Suprapubic skin (tissue), 4 donors: ENCODE data around the gene TAF4B. TPM values are rescaled to one million over a fixed set of nuclear protein-coding genes. Genes with fewer than 3 reads are reported as not detected.

Experiments
- DNase-seq, 2 donors: peaks; one replicate each; pipeline ENCODE4 v3.0.0-alpha.2; 2019; ENCODE audit warnings: low spot score in 2 of 2
- H3K27ac ChIP-seq: fragments of 200-600 bp; sonication (generic); one replicate; pipeline ENCODE4 v1.5.1; 2019
- H3K27me3 ChIP-seq: fragments of 200-600 bp; sonication (generic); one replicate; pipeline ENCODE4 v1.5.1; 2019
- H3K36me3 ChIP-seq: fragments of 200-600 bp; sonication (generic); one replicate; pipeline ENCODE4 v1.5.1; 2019
- H3K4me1 ChIP-seq: fragments of 200-600 bp; sonication (generic); one replicate; pipeline ENCODE4 v1.5.1; 2019
- H3K4me3 ChIP-seq: fragments of 200-600 bp; sonication (generic); one replicate; pipeline ENCODE4 v1.5.1; 2019; ENCODE audit warnings: mild to moderate bottlenecking
- H3K9me3 ChIP-seq: fragments of 200-600 bp; sonication (generic); one replicate; pipeline ENCODE4 v1.5.1; 2019
- EP300 ChIP-seq: sonication (generic); formaldehyde crosslinking; IDR thresholded peaks from one replicate; pipeline ENCODE4 v1.6.1; 2017; ENCODE audit warnings: antibody characterized with exemption
- POLR2A ChIP-seq, 2 donors: fragments of 450-650 bp; IDR thresholded peaks; one replicate each; pipeline ENCODE4 v1.6.1; 2017; ENCODE audit warnings: antibody characterized with exemption in 2 of 2, mild to moderate bottlenecking in 2 of 2, moderate library complexity in 2 of 2
- POLR2AphosphoS5 ChIP-seq, 3 donors: sonication (generic); formaldehyde crosslinking; IDR thresholded peaks; one replicate each; pipeline ENCODE4 v1.6.1; 2017; ENCODE audit warnings: antibody characterized with exemption in 3 of 3
- WGBS: methylation state at CpG from one replicate; pipeline ENCODE4 v1.1.5; 2018; 5-methylcytosine and 5-hydroxymethylcytosine counted together
- total RNA-seq, 4 donors: library from RNA; depleted of rRNA; stranded (reverse); fragments of >200 nt; gene quantifications; one replicate each; pipeline ENCODE4 v1.1.0, GENCODE V29; 2016
- TF ChIP-seq, protein P1 (sequence below), 2 donors: fragments of 200-600 bp in 1 of 2; fragments of 450-650 bp in 1 of 2; sonication (generic) in 1 of 2; IDR thresholded peaks; one replicate each; pipeline ENCODE4 v1.5.1; 2016 to 2019; ENCODE audit warnings: antibody characterized with exemption in 2 of 2, mild to moderate bottlenecking in 1 of 2, moderate library complexity in 1 of 2

TAF4B gene
- total RNA-seq, 4 donors from 2014 or later = 21.9 to 28.4 (median 23.4) TPM

GRCh38 chr18:26356045-26356785 is 130.0 kb downstream of the TAF4B start:
- DNase-seq = no peak
- WGBS = 83% methylated on average over 4 of the region's 4 CpGs
- Histone ChIP-seq H3K9me3 (no peaks in the 10 kb centered on the region), H3K4me3 (no peak overlapping the region), H3K4me1 (no peaks in the 10 kb centered on the region), H3K27ac (no peak overlapping the region), H3K36me3 (peaks cover 8% of the 10 kb centered on the region), H3K27me3 (no peaks in the 10 kb centered on the region)
- TF ChIP-seq POLR2A (IDR thresholded peaks at IDR 0.05) (no peak), POLR2AphosphoS5 (IDR thresholded peaks at IDR 0.05) (no peak), EP300 (no peak)
- TF ChIP-seq, protein P1, sequence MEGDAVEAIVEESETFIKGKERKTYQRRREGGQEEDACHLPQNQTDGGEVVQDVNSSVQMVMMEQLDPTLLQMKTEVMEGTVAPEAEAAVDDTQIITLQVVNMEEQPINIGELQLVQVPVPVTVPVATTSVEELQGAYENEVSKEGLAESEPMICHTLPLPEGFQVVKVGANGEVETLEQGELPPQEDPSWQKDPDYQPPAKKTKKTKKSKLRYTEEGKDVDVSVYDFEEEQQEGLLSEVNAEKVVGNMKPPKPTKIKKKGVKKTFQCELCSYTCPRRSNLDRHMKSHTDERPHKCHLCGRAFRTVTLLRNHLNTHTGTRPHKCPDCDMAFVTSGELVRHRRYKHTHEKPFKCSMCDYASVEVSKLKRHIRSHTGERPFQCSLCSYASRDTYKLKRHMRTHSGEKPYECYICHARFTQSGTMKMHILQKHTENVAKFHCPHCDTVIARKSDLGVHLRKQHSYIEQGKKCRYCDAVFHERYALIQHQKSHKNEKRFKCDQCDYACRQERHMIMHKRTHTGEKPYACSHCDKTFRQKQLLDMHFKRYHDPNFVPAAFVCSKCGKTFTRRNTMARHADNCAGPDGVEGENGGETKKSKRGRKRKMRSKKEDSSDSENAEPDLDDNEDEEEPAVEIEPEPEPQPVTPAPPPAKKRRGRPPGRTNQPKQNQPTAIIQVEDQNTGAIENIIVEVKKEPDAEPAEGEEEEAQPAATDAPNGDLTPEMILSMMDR (IDR thresholded peaks at IDR 0.05) = no peak

DNA sequence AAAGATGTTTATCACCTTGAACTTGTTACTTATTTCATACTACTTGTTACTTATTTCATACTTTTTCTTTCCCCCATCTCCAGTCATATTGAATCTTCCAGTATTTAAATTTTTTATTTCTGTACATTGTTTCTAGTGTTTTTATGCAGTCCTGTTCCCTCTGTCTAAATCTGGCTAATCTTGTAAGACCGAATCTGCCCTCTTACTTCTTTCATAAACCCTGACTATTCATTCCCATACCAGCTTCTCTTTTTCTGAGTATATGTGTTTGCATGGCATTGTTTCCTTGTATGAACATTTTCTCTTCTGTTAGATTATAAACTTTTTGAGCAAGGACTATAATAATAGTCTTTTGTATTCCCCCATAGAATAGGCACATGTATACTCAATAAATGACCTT is 131.7 kb downstream of the TAF4B start:
- H3K9me3 ChIP-seq = no peaks in the 10 kb centered on the region
- peaks cover 8% of the 10 kb centered on the region for H3K36me3 ChIP-seq
- H3K27me3 ChIP-seq = no peaks in the 10 kb centered on the region
- no peak for DNase-seq
- TF ChIP-seq POLR2A (IDR thresholded peaks at IDR 0.05) (no peak), POLR2AphosphoS5 (IDR thresholded peaks at IDR 0.05) (no peak), EP300 (no peak)
- TF ChIP-seq, protein P1 (IDR thresholded peaks at IDR 0.05) = no peak
- no peaks in the 10 kb centered on the region for H3K4me1 ChIP-seq
- H3K4me3 ChIP-seq = no peak overlapping the region
- H3K27ac ChIP-seq = no peak overlapping the region
- WGBS = 69% methylated on average over 1 of the region's 1 CpG

DNA sequence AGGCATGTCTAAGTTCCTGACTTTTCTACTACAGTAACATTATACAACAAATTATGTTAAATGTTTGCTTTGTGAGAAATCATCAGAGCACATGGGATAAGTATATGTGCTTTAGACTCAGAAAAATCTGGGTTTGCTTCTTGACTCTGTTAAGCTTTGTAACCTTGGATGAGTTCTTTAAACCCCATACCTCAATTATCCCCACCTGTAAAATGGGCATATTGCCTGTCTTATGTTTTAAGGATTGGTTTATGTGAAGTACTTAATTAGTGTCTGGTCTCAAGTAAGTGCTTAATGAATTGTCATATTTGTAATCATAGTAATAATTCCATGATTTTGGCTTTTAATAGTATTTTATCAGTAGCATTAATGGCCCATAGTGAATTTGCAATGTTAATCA is 135.8 kb downstream of the TAF4B start:
- TF ChIP-seq EP300 (no peak), POLR2AphosphoS5 (IDR thresholded peaks at IDR 0.05) (no peak), POLR2A (IDR thresholded peaks at IDR 0.05) (no peak)
- TF ChIP-seq, protein P1 (IDR thresholded peaks at IDR 0.05) = no peak
- H3K9me3 ChIP-seq = no peaks in the 10 kb centered on the region
- H3K27ac ChIP-seq = no peak overlapping the region
- H3K27me3 ChIP-seq = no peaks in the 10 kb centered on the region
- peaks cover 8% of the 10 kb centered on the region for H3K36me3 ChIP-seq
- H3K4me1 ChIP-seq = no peaks in the 10 kb centered on the region
- DNase-seq = no peak
- H3K4me3 ChIP-seq = no peak overlapping the region

DNA sequence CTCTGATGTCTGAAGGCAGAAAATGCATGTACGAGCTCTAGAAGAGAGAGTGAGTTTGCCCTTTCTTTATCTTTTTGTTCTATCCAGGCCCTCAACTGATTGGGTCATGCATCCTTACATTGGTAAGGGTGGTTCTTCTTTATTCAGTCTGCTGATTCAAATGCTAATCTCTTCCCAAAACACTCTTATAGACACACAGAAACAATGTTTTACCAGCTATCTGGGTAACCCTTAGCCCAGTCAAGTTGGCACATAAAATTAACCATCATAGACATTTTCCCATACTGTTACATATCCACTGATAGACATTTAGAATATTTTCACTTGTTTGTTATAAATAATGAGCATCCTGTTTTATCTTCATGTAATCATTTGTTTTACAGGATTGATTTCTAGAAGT is 141.2 kb downstream of the TAF4B start:
- no peaks in the 10 kb centered on the region for H3K27me3 ChIP-seq
- H3K36me3 ChIP-seq = no peaks in the 10 kb centered on the region
- TF ChIP-seq, protein P1 (IDR thresholded peaks at IDR 0.05) = no peak
- no peak for TF ChIP-seq EP300
- TF ChIP-seq POLR2AphosphoS5 (IDR thresholded peaks at IDR 0.05) = no peak
- TF ChIP-seq POLR2A (IDR thresholded peaks at IDR 0.05) = no peak
- no peak overlapping the region for H3K4me3 ChIP-seq
- 96% methylated on average over 1 of the region's 1 CpG for WGBS
- H3K9me3 ChIP-seq = no peaks in the 10 kb centered on the region
- no peak overlapping the region for H3K27ac ChIP-seq
- H3K4me1 ChIP-seq = no peaks in the 10 kb centered on the region
- DNase-seq = no peak

DNA sequence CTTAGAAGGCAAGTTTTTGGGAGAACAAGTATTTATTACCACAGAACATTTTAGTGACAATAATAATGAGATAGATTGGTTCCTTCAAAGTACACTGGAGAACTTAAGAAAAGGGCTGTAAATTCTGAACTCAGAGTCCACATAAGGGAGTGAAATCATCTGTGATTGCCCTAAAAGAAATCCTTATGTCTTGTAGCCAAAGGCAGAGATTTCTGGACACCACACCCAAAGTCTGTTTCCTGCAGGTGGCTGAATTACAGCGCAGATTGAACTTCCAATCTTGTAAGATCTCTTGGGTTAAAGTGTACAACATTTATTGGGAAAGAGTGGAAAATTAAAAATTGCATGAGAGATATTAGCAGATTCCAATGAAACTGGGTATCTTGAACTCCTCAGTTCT is 143.8 kb downstream of the TAF4B start:
- no peaks in the 10 kb centered on the region for H3K4me1 ChIP-seq
- DNase-seq = no peak
- no peaks in the 10 kb centered on the region for H3K27me3 ChIP-seq
- no peaks in the 10 kb centered on the region for H3K9me3 ChIP-seq
- H3K27ac ChIP-seq = no peak overlapping the region
- TF ChIP-seq POLR2AphosphoS5 (IDR thresholded peaks at IDR 0.05) (no peak), POLR2A (IDR thresholded peaks at IDR 0.05) (no peak), EP300 (no peak)
- TF ChIP-seq, protein P1 (IDR thresholded peaks at IDR 0.05) = no peak
- WGBS = 48% methylated on average over 1 of the region's 1 CpG
- H3K4me3 ChIP-seq = no peak overlapping the region
- H3K36me3 ChIP-seq = no peaks in the 10 kb centered on the region
